ENCODE data around the gene ZSWIM8.

Gene ZSWIM8

GRCh38 chr10:73837072-73837471 is 51.7 kb downstream of the ZSWIM8 start:
- DNase-seq (ENCODE audit: low read depth), result peak; percentile 79
- TF ChIP-seq, protein P1, sequence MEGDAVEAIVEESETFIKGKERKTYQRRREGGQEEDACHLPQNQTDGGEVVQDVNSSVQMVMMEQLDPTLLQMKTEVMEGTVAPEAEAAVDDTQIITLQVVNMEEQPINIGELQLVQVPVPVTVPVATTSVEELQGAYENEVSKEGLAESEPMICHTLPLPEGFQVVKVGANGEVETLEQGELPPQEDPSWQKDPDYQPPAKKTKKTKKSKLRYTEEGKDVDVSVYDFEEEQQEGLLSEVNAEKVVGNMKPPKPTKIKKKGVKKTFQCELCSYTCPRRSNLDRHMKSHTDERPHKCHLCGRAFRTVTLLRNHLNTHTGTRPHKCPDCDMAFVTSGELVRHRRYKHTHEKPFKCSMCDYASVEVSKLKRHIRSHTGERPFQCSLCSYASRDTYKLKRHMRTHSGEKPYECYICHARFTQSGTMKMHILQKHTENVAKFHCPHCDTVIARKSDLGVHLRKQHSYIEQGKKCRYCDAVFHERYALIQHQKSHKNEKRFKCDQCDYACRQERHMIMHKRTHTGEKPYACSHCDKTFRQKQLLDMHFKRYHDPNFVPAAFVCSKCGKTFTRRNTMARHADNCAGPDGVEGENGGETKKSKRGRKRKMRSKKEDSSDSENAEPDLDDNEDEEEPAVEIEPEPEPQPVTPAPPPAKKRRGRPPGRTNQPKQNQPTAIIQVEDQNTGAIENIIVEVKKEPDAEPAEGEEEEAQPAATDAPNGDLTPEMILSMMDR (conservative IDR thresholded peaks at IDR 0.05; ENCODE audit: control insufficient read depth, insufficient read depth, low read depth, low read length), result no peak

GRCh38 chr10:73838008-73838567 is 52.7 kb downstream of the ZSWIM8 start:
- H3K4me3 ChIP-seq (ENCODE audit: control insufficient read depth, low read depth, low read length), result no peak overlapping the region
- TF ChIP-seq, protein P1 (conservative IDR thresholded peaks at IDR 0.05; ENCODE audit: control insufficient read depth, insufficient read depth, low read depth, low read length), result no peak
- DNase-seq (ENCODE audit: low read depth), result no peak

More at GRCh38 chr10:73837072-73837471, 51.7 kb downstream of the ZSWIM8 start:
- H3K4me3 ChIP-seq (ENCODE audit: control insufficient read depth, low read depth, low read length), result no peak overlapping the region

DNA sequence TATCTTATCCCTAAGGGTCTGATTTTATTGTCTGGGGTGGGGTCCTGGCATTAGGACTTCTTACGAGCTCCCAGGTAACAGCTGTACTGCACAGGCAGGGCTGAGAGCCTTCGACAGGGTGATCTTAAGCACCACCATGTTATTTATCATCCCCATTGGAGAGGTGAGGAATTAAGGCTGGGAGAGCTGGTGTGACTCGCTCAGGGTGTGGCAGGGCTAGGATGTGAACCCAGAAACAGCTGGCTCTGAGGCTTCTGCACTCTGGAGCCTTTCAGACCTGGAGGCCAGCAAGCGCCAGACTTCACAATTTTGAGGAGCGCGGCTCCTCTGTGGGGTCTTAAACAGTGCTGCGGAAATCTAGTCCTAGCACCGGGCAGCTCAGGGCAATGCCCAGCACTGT is 53.4 kb downstream of the ZSWIM8 start:
- TF ChIP-seq, protein P1 (conservative IDR thresholded peaks at IDR 0.05; ENCODE audit: control insufficient read depth, insufficient read depth, low read depth, low read length), result no peak
- no peak overlapping the region for H3K4me3 ChIP-seq (ENCODE audit: control insufficient read depth, low read depth, low read length)
- peak; percentile 66 for DNase-seq (ENCODE audit: low read depth)

DNA sequence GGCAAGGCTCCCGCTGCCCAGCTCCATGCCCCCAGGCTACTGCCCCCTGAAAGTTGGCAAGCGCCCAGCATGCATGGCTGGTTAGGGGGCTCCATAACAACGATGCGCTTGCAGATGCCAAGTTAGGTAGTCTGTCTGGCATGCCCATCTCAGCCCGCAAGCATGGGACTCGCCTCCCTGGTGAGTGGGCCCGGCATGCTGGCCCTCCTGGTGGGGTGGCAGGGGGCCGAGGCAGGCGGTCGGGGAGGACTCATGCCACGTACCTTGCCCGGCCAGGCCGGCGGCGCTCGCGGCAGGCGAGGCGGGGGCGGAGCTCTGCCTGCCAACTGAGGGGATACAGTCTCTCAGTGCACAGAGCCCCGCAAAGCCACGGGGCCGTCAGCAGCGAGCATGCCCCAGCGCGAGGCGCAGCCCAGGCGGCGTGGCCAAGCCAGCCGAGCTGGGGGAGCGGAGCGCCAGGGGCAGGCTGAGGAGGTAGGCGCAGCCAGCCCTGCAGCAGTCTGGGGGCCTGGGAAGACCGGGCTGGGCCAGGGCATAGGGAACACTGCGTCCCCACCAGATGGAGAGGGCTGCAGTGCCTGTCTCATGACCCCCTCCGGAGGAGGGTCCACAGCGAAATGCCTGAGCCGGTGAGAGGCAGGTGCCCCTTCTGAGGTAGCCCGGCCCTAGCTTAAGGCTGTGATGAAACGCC is 54.0 kb downstream of the ZSWIM8 start:
- H3K4me3 ChIP-seq (ENCODE audit: control insufficient read depth, low read depth, low read length), result no peak overlapping the region
- no peak for DNase-seq (ENCODE audit: low read depth)
- TF ChIP-seq, protein P1 (conservative IDR thresholded peaks at IDR 0.05; ENCODE audit: control insufficient read depth, insufficient read depth, low read depth, low read length), result no peak

- TF ChIP-seq, protein P1 (conservative IDR thresholded peaks at IDR 0.05; ENCODE audit: control insufficient read depth, insufficient read depth, low read depth, low read length), result no peak
- DNase-seq (ENCODE audit: low read depth), result no peak
- no peak overlapping the region for H3K4me3 ChIP-seq (ENCODE audit: control insufficient read depth, low read depth, low read length)
These were observed 54.6 kb downstream of the ZSWIM8 start for GRCh38 chr10:73840056-73840402.

DNA sequence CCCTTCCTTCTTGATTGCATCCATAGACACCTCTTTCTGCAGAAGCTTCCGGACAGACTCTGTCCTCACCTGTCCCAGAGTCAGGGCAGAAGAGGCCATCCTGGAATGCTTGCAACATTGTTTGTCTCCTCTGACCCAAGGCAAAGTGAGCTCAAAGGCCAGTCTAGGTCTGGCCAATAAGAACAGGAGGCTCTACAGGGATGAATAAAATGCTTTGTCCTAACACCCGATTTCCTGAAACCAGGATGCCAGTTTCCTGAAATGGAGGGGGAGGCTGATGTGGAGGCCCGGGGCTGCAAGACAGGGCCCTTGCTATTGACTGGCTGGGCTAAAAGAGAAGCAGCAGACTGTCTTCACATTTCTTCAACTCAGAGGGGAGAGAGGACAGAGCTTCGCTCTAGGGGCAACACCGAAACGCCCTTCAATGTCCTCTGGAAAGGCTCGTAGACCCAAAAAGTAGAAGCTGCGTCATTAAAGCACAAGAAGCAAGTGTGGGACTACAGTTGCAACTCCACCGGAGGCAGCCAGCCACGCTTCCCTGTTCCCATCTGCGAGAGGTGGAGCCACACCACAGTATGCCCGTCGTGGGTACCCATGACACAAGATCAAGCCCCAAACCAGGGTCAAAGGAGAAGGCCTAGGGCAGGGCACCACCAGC is 55.1 kb downstream of the ZSWIM8 start:
- TF ChIP-seq, protein P1 (conservative IDR thresholded peaks at IDR 0.05; ENCODE audit: control insufficient read depth, insufficient read depth, low read depth, low read length), result no peak
- H3K4me3 ChIP-seq (ENCODE audit: control insufficient read depth, low read depth, low read length), result no peak overlapping the region
- no peak for DNase-seq (ENCODE audit: low read depth)

Measured in fibroblast of mammary gland (primary cell).